A172 (cell line): ENCODE results near the gene ADH4. TPM values are rescaled to one million over a fixed set of nuclear protein-coding genes. Genes with fewer than 3 reads are reported as not detected.
"Not testable (repeated sequence)": the region's sequence is repeated elsewhere in the genome, so short reads cannot be mapped to it uniquely, and the experiment has no call there.

ENCODE experiments used
- DNase-seq: peaks from one replicate; pipeline ENCODE4 v3.0.0-alpha.2; 2015; ENCODE audit warnings: low spot score
- total RNA-seq: library from RNA; depleted of rRNA; stranded (reverse); fragments of >200 nt; shearing (Covaris generic); gene quantifications from 2 replicates; pipeline ENCODE4 v1.2.3, GENCODE V29; 2014; rRNA removed

Gene ADH4
- total RNA-seq, 1 experiment from 2014 or later = not detected

- DNase-seq = not testable (repeated sequence)
Measured at GRCh38 chr4:99080869-99081268, 63.2 kb downstream of the ADH4 start.

- DNase-seq = no peak
Measured at GRCh38 chr4:99079625-99080295, 64.3 kb downstream of the ADH4 start.

- DNase-seq = no peak
Measured at GRCh38 chr4:99078931-99079624, 65.0 kb downstream of the ADH4 start.

GRCh38 chr4:99078336-99078735 is 65.8 kb downstream of the ADH4 start:
- DNase-seq = no peak

- no peak for DNase-seq
Measured at GRCh38 chr4:99077177-99077576, 66.9 kb downstream of the ADH4 start.

GRCh38 chr4:99076292-99076976 is 67.7 kb downstream of the ADH4 start:
- no peak for DNase-seq

- DNase-seq = no peak
Measured at GRCh38 chr4:99074816-99075215, 69.3 kb downstream of the ADH4 start.

Other genes starting within 250 kb of the ADH4 start
- 217 and 338 TPM in 2 replicates for gene EIF4E, start 215.2 kb downstream of the ADH4 start, total RNA-seq
- gene METAP1, start 148.6 kb downstream of the ADH4 start, total RNA-seq = 67.4 and 68.4 TPM in 2 replicates
- 287 and 332 TPM in 2 replicates for gene ADH5, start 55.5 kb downstream of the ADH4 start, total RNA-seq
- gene ADH6, start 74.9 kb upstream of the ADH4 start, total RNA-seq = not detected in 2 replicates
- gene ADH1A, start 146.7 kb upstream of the ADH4 start, total RNA-seq = not detected in 2 replicates
- gene ADH1B, start 177.1 kb upstream of the ADH4 start, total RNA-seq = not detected in 2 replicates
- gene ADH1C, start 208.4 kb upstream of the ADH4 start, total RNA-seq = 0.05 TPM in 1 of 2 replicates, not detected in the other